Effector memory CD4-positive, alpha-beta T cell (primary cell): Measurements from ENCODE around the gene TMEM242.

ENCODE experiments used
- DNase-seq, 3 donors: peaks; one replicate each; pipeline ENCODE4 v3.0.0-alpha.2; 2020
- H3K27ac ChIP-seq: 2 replicates; pipeline ENCODE4 v1.7.0; 2013; ENCODE audit warnings: mild to moderate bottlenecking, low read length, moderate library complexity; ENCODE audit not compliant: insufficient read depth, poor library complexity, severe bottlenecking
- H3K27me3 ChIP-seq: replicated peaks from 2 replicates; pipeline ENCODE4 v1.7.0; 2013; ENCODE audit warnings: mild to moderate bottlenecking, low read length; ENCODE audit not compliant: insufficient read depth, control insufficient read depth, poor library complexity, severe bottlenecking
- H3K36me3 ChIP-seq: 2 replicates; pipeline ENCODE4 v1.7.0; 2013; ENCODE audit warnings: mild to moderate bottlenecking, low read length, moderate library complexity; ENCODE audit not compliant: control insufficient read depth, insufficient read depth
- H3K4me1 ChIP-seq: 2 replicates; pipeline ENCODE4 v1.7.0; 2013; ENCODE audit warnings: low read length, mild to moderate bottlenecking; ENCODE audit not compliant: control insufficient read depth, insufficient read depth, poor library complexity, severe bottlenecking
- H3K4me3 ChIP-seq: 2 replicates; pipeline ENCODE4 v1.7.0; 2013; ENCODE audit warnings: low read length, low read depth, mild to moderate bottlenecking; ENCODE audit not compliant: insufficient read depth, poor library complexity, severe bottlenecking
- H3K9me3 ChIP-seq: 2 replicates; pipeline ENCODE4 v1.7.0; 2013; ENCODE audit warnings: mild to moderate bottlenecking, low read length, moderate library complexity; ENCODE audit not compliant: control insufficient read depth

Gene TMEM242

GRCh38 chr6:157307661-157308060, 15.7 kb downstream of the TMEM242 start:
- Histone ChIP-seq H3K9me3 (no peaks in the 10 kb centered on the region), H3K36me3 (no peaks in the 10 kb centered on the region), H3K4me3 (no peak overlapping the region), H3K27ac (no peak overlapping the region), H3K27me3 (no peaks in the 10 kb centered on the region), H3K4me1 (no peaks in the 10 kb centered on the region)
- DNase-seq, result no peak

GRCh38 chr6:157305670-157306653, 17.4 kb downstream of the TMEM242 start:
- Histone ChIP-seq H3K27me3 (no peaks in the 10 kb centered on the region), H3K36me3 (no peaks in the 10 kb centered on the region), H3K4me1 (no peaks in the 10 kb centered on the region), H3K27ac (no peak overlapping the region), H3K4me3 (no peak overlapping the region), H3K9me3 (no peaks in the 10 kb centered on the region)
- DNase-seq, result no peak

- H3K9me3 ChIP-seq, result no peaks in the 10 kb centered on the region
- H3K36me3 ChIP-seq, result no peaks in the 10 kb centered on the region
- H3K27ac ChIP-seq, result no peak overlapping the region
- no peak for DNase-seq
- H3K27me3 ChIP-seq, result no peaks in the 10 kb centered on the region
- H3K4me1 ChIP-seq, result no peaks in the 10 kb centered on the region
- H3K4me3 ChIP-seq, result no peak overlapping the region
These were observed 18.2 kb downstream of the TMEM242 start for GRCh38 chr6:157304899-157305663.

- H3K27ac ChIP-seq, result no peak overlapping the region
- no peaks in the 10 kb centered on the region for H3K27me3 ChIP-seq
- no peak for DNase-seq
- no peak overlapping the region for H3K4me3 ChIP-seq
- no peaks in the 10 kb centered on the region for H3K9me3 ChIP-seq
- H3K4me1 ChIP-seq, result no peaks in the 10 kb centered on the region
- H3K36me3 ChIP-seq, result no peaks in the 10 kb centered on the region
These were observed 20.6 kb downstream of the TMEM242 start for GRCh38 chr6:157302736-157303135.

DNA sequence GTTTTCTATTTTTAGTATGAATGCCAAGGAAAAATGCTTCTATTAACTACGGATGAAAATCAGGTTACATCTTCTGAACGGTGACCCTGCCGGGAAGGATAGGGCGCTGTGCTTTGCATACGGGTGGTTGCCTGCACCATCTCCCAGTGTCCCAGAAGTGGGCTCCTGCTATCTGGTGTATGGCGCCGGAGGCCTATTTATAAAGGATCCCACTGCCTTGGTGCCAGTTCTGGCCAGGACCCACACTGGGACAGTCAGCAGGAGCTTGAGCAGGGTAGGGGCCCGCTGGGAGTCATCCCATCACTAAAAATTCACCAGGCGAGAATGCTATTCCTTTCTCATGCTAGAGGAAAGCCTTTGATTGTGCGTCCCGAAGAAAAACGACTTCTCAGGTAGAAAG, 22.9 kb downstream of the TMEM242 start:
- Histone ChIP-seq H3K9me3 (no peaks in the 10 kb centered on the region), H3K27me3 (no peaks in the 10 kb centered on the region)
- DNase-seq, result no peak

GRCh38 chr6:157300006-157300405, 23.3 kb downstream of the TMEM242 start:
- no peak overlapping the region for H3K4me3 ChIP-seq
- H3K27me3 ChIP-seq, result no peaks in the 10 kb centered on the region
- H3K9me3 ChIP-seq, result no peaks in the 10 kb centered on the region
- H3K27ac ChIP-seq, result no peak overlapping the region
- no peak for DNase-seq
- no peaks in the 10 kb centered on the region for H3K4me1 ChIP-seq
- no peaks in the 10 kb centered on the region for H3K36me3 ChIP-seq

More for the DNA sequence above, 22.9 kb downstream of the TMEM242 start:
- H3K4me3 ChIP-seq, result no peak overlapping the region
- no peaks in the 10 kb centered on the region for H3K36me3 ChIP-seq
- H3K27ac ChIP-seq, result no peak overlapping the region
- H3K4me1 ChIP-seq, result no peaks in the 10 kb centered on the region

DNA sequence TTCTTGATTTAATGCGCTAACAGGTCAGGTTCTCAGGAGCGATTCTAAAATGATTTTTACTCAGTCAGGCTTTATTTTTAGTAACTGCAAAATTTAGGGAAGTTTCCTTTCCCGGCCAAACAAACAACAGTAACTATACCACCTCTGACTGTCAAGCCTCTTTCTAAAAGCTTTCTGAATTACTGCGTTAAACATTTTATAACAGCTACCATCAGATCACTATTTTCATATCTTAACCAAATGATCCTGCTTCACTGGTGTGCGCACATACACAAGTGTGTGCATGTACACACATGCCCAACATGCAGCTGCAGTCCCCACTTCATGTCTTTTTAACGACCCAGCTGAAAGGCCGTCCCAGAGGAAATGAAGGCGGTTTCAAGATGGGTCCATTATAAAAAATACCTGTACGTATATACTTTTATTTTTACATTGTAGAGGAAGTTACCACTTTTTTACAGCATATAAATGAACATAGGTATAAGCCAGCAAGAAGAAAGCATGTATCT, 25.0 kb downstream of the TMEM242 start:
- Histone ChIP-seq H3K4me1 (no peaks in the 10 kb centered on the region), H3K9me3 (no peaks in the 10 kb centered on the region), H3K27ac (no peak overlapping the region), H3K36me3 (no peaks in the 10 kb centered on the region), H3K4me3 (no peak overlapping the region), H3K27me3 (no peaks in the 10 kb centered on the region)
- no peak for DNase-seq

DNA sequence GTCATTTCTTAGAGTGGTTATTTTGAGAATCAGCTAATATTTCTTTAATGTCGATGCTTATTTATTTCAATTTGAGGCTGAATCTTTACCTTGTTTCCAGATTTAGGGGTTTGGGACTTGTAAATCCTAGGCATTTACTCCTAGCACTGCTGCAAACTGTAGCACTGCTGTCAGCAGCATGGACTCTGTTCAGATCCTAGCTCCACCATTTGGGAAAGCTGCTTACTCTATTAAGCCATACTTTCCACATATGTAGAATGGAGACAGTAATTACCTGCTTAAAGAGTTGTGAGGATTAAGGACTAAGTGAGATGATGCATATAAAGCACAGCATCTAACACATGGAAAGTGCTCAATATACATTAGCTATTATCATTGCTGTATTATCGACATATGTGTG, 28.7 kb downstream of the TMEM242 start:
- H3K27me3 ChIP-seq, result no peaks in the 10 kb centered on the region
- peaks cover 3% of the 10 kb centered on the region for H3K4me1 ChIP-seq
- no peak for DNase-seq
- no peaks in the 10 kb centered on the region for H3K9me3 ChIP-seq
- H3K27ac ChIP-seq, result no peak overlapping the region
- H3K4me3 ChIP-seq, result no peak overlapping the region
- H3K36me3 ChIP-seq, result no peaks in the 10 kb centered on the region

DNA sequence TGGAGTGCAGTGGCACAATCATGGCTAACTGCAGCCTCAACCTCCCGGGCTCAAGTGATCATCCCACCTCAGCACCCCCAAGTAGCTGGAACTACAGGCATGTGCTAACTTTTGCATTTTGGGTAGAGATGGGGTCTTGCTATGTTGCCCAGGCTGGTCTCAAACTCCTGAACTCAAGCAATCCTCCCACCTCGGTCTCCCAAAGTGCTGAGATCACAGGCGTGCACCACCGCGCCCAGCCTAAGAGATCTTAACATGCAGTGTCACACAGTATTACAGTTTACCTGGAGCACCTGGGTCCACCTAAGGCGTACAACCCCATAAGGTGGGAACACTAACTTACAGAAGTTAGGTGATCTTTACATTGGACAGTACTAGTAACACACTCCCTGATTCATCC, 29.5 kb downstream of the TMEM242 start:
- no peaks in the 10 kb centered on the region for H3K9me3 ChIP-seq
- peaks cover 3% of the 10 kb centered on the region for H3K4me1 ChIP-seq
- H3K27me3 ChIP-seq, result no peaks in the 10 kb centered on the region
- no peaks in the 10 kb centered on the region for H3K36me3 ChIP-seq
- no peak overlapping the region for H3K4me3 ChIP-seq
- H3K27ac ChIP-seq, result no peak overlapping the region
- no peak for DNase-seq

DNA sequence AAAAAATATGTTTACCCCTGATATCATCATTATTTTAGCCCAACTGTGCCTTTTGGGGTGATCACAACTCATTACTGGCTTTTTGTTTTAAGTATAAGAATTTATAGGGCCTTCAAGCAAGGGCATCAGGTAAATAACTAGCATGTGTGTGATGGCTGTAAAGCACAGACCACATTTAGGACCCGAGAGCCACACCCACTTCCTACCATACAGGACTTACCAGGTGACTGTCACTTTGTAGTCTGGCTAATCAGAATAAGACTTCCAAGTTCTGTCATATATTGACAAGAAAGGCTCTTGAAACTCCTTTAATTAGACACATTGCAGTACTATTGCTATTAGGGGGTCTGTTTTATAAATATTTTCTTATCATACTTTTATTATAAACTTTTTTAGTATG, 31.1 kb downstream of the TMEM242 start:
- no peaks in the 10 kb centered on the region for H3K36me3 ChIP-seq
- no peak overlapping the region for H3K27ac ChIP-seq
- H3K4me3 ChIP-seq, result no peak overlapping the region
- H3K4me1 ChIP-seq, result peaks cover 3% of the 10 kb centered on the region
- no peaks in the 10 kb centered on the region for H3K27me3 ChIP-seq
- no peaks in the 10 kb centered on the region for H3K9me3 ChIP-seq
- no peak for DNase-seq
